GM18520 (cell line): ENCODE results near the gene DLK1.

Experiments
- ATAC-seq: cut with Tn5 transposase; IDR thresholded peaks from one replicate; pipeline ENCODE4 v1.9.1; 2021; ENCODE audit not compliant: unreplicated experiment

The DLK1 gene

DNA sequence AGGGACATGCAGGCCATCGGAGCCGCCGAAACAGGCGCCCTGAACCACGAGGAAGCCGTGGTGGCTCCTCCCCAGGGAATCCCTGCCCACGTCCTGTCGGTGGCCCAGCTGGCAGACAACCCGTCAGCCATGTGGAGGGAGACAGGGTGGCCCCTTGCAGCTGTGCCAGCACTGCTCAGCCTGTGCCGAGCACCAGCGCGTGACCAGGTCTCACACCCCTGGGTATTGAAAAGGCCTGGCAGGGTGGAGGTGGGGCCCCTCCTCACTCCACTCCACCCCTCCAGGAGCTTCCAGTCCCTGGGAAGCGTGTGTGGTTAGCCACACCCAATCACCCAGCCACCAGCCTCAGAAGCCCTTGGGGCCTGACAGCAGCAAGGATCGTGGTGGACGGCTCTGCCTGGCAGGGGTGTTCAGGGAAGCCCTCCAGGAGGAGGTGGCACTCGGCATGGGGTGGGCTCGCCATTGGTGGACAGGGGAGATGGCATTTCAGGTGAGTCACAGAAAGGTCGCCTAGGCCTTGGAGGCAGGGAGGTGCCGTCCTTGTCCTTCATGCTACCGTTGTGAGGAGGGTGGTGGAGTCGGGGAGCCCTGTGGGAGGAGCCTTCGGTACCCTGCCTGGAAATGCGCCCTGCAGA is 12.3 kb upstream of the DLK1 start:
- ATAC-seq, result no peak

DNA sequence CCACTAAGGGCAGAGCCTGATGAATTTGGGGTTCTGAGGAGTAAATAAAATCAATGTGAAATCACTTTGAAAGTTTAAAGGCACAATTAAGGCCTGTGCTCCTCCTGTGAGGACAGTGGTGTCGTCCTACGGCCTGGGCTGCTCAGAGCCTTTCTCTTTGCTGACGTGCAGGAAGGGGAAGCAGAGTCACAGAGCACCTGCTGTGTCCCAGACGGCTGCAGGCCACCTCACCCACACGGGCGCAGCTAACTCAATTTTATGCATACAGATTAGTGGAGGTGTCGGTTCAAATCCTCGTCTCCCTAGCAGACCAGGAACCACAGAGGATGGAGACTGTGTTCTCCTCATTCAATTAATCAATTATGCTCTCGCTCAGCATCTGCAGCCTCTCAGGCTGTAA is 11.4 kb upstream of the DLK1 start:
- no peak for ATAC-seq

DNA sequence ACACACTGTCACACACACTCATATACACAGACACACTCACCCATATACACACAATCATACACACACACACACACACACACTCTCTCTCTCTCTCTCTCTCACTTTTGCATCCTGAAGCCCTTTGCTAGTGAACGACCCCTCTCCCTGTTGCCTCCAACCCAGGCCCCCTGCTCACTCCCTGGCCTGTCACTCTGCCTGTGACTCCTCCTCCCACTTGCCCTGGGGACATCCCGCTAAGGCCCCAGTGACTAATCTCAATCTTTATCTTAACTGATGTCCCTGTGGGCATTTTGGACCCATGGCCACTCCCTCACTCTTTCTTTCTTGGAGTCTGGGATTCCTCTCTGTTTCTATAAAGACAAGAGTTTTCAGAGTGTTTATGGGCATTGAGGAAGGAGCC is 10.9 kb upstream of the DLK1 start:
- no peak for ATAC-seq

DNA sequence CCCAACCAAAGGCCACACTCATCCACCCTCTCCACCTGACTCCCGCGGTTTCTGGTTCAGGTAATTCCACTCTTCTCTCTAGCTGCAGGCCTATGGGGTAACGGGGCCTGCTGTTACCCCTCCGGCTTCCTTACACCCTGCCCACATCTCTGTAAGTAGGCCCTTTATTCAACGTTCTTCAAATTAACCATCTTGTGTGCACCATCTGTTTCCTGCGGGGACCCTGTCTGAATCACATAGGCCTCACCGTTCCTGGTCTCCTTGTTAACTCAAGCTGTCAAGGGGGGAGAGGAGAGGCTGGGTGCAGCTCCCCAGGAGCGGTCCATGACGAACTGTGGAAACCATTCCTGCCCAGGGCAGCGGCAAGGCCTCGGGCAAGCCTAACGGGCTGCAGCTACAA is 9.3 kb upstream of the DLK1 start:
- ATAC-seq, result no peak

DNA sequence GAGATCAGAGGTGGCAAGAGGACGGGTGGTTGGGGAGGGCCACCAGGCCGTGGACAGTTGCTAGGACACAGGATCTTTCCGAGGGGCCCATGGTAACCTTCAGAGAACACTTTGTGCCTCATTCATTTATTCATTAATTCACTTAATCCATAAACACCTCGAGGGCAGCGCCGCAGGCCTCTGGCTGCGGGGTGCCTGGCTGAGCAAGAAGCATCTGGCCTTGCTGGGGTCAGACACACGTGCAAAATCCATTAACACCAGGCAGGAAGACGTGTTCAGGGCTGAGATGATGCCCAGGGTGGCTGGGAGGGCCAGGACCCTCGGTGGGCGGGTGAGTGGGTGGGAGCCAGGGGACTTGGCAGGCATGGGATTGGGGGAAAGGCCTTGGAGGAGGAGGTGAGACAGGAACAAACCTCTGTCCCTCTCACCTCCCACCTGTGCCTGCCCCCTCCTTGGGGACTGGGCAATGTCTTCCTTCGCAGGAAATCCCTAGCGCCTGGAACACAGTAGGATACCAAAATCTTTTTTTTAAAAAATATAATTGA is 6.6 kb upstream of the DLK1 start:
- ATAC-seq, result no peak

DNA sequence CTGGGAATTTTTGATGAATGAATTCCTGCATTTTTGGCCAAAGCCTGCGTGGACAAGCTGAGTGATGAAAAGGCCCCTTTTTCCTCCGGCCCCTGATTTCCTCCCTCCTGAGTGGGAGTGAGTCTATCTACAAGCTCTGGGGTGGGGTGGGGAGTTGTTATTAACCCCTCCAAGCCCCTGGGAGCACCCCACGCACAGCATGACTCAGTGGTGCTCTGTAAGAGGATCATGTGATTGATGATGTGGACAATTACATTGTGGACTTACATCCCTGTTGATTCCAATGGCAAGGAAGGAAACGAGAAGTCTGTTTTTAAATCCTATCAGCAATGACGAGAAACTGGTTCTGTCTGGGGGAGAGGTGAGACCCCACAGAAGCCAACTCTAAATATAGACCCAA is 5.1 kb upstream of the DLK1 start:
- ATAC-seq, result no peak

DNA sequence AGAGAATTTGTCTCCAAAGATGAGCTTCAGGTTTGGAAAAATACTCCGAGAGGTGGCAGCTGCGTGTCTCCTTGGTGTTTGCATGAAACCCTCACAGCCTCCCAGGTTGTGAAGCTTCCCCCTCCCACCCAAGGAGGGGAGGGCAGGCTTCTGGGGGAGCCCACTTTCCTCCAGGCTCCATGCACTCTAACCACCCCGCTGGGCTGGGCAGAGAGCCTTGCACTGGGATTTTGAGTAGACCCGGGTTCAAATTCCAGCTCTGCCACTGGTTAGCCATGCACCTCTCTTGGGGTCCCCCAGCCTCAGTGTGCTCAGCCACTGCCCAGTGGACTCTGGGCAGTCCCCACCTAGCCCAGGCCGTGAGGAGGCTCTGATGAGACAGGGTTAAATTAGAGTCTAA is 4.3 kb upstream of the DLK1 start:
- no peak for ATAC-seq

DNA sequence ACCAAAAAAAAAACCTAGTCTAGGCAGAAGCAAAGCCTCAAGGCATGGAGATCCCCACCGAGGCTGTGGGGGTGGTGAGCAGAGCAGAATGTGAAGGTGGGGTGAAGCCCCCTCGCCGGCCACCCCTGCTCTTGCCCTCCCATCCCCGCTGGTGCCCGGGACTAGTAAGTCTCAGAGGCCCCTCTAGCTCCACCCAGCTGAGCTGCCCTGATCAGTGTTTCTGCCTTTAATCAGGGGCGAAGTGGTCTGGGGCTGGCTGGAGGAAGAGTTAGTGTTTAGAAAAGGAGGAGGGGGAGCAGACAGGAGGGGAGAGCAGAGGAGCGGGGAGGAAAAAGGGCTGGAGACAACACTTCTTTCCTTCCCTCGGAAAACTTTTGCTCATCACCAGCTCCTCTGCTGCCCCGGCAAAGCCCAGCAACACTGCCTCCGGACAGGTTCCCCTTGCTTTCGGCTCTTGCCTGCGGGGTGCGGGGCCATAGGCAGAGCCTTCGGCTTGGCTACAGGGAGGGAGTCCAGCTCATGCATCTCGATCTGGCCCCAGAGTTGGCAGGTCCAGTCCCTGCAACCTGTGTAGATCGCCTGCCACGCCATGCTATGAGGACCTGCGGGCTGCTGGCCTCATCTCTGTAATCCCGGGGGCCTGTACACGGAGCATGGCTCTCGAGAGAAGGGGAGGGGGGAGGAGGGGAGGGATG is 3.4 kb upstream of the DLK1 start:
- ATAC-seq, result no peak

DNA sequence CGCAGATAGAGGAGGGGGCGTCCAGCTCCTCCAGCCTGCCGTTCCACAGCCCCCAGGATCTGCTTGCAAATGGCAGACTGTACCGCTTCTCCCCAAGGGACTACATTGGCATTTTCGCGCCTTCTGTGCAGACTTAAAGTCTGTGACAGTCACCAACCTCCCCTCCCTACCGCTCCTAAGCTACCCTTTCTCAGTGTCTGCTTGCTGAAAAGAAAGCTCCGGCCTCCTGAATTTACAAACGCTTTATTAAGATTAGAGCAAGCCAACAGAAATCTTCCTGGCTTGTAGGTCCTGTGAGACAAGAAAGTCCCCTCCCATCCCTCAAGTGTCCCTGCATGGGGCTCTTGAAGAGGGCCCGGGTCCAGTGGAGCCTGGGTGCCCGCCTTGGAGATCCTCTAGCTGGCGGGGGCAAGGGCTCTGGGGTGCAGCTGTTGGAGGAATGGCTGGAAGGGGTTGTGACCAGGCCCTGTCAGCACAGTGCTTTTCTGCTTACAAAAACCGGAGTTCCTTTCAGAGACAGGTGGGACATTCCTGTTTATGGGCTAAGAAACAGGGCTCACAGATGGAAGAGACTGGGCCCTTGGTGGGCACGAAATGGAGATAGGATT is 2.8 kb upstream of the DLK1 start:
- no peak for ATAC-seq

DNA sequence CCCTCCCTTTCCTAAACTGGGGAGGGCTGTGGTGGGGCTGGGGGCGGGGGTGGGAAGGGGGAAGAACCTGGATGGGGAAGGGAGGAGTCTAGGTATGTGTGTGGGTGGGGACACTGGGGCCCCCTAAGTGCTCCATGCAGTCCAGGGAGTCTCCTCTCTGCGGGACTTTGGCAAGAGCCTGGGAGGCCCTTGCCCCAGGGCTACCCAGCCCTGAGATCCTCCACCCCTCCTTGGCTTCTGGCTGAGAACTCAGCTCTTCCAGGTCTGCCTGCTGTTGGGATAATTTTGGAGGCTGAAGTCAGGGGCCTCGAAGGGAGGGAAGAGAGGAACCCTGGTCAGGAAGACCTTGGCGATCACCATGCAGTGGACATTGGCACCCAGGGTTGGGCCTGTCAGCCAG is 2.2 kb upstream of the DLK1 start:
- no peak for ATAC-seq

DNA sequence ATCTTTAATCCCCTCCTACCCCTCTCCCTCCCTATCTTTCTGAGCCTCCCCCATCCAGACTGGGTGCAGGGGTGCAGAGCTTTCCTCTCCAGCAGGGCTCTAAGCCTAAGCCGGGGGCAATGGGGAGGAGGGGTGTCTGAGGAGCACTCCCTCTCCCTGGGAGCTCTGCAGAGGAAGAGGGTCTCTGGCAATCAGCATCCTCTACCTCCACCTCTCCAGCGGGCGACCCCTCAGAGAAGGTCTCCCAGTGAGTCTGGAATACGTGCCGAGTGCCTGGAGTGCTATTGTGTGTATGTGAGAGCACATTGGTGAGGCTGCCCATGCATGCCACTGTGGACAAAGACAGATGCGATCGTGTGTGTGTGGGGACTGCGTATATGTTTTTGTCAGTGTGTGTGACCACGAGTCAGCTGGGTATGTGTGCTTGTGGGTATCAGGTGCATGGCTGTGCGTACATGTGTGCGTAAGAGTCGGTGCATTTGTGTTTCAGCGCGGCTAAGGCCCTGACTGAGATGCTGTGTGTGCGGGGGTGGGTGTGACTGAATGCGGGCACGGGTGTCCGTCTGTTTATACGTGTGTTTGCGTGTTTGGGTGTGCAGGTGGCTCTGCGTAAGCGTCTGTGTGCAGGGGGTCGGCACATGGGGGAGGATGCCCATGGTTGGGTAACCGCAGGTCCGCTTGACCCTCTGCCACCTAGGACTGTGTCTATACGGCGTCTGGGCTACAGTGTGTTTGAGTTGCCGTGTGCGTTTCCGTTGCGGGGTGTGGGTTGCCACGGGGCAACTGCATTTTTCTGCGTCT is 905 bp upstream of the DLK1 start:
- no peak for ATAC-seq

DNA sequence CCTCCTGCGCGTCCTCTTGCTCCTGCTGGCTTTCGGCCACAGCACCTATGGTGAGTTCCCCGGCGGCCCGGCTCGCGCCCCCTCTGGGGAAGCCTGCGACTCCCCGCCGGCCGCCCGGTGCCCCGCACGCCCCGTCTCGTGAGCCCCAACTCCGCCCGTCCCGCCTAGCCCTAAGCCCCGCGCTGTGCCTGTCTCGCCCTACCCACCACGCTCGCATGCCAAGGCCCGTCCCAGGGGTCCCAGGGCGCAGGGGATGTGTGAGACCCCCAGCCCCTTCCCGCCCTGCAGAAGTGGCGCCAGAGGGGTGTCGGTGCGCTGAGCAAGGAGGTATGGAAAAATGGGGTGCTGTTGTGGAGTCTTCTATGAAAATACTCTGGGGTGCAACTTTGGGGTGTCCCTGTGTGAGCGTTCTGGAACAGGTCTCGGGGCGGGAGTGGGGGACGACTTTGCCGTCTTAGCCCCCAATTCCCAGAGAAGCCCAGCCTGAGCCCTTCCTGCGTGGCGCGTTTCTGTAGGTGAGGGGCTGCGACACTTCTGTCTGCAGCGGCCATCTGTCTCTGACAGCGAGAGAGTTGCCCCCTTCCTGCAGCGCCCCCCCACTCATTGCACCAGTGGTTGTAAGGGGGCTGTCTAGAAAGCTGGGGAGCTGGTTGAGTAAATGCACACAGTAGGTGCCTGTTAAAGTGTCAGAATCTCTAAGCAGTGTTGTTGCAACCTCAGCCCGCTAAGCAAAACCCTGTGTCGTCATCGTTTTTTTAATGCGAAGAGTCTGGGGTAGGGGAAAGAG is 587 bp downstream of the DLK1 start:
- ATAC-seq, result no peak

DNA sequence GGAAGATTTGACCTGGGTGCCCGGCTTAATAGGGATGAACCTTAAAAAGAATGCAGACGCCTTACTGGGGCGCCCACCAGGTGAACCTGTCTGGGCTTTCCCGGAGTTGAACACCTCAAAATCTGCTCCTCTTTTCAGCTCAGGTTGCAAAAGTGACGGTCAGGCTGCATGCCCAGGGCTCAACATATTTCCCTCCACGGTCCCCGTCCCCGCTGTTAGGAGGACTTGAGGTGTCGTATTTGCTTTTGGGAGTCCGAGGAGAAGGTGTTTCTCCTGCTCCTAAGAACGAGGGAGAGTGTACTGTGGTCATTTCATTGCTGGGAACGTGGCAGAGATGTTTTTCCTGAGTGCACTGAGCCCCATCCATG is 1.2 kb downstream of the DLK1 start:
- ATAC-seq, result no peak

DNA sequence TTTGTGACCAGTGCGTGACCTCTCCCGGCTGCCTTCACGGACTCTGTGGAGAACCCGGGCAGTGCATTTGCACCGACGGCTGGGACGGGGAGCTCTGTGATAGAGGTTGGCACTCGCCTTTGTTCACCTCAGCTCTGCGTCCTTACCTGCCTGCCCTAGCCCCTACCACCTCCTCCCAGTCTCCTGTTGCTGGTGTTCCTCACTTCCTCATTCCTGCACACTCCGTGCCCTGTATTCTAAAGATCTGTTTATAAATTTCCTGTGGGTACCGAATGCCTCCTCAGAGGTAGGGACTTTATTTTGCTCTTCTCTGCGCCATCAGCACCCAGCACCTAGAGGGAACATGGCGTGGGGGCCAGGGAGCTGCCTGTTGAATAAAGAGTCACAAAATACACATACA is 2.3 kb downstream of the DLK1 start:
- no peak for ATAC-seq

DNA sequence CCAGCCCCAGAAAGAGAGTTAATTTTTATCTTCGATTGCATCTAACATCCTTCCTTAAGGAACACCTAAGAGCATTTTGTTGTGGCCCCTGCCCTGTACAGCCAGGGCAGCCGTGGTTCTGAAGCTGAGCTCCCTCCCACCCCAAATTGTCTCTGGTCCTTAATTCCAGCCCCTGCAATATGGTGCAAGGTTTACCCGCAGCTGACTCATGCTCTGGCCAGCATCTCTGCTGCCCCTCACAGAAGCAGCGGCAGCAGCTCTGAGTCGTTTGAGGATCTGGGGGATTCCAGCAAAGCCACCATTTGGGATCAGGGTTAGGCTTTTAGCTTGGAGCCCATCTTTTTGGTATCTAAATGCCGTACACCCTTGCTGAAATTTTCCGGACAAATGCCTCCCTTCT is 3.3 kb downstream of the DLK1 start:
- ATAC-seq, result no peak

DNA sequence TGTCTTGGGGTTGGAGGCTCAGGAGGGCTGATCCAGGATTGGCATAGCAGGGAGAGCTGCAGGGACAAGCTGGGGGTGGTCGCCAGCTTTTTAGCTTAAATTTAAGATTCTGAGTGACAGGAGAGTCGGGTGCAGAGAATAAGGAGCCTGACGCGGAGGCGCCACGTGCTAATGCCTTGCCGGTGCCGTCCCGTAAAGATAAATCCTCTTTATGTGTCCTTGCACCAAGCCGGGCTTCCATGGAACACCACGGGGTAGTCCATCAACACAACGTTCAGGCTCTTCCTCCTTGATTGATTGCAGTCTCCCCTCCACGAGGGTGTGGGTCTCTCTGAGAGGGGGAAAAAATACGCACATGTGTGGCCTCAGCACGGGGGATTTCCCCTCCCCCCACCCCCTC is 3.9 kb downstream of the DLK1 start:
- ATAC-seq, result no peak

DNA sequence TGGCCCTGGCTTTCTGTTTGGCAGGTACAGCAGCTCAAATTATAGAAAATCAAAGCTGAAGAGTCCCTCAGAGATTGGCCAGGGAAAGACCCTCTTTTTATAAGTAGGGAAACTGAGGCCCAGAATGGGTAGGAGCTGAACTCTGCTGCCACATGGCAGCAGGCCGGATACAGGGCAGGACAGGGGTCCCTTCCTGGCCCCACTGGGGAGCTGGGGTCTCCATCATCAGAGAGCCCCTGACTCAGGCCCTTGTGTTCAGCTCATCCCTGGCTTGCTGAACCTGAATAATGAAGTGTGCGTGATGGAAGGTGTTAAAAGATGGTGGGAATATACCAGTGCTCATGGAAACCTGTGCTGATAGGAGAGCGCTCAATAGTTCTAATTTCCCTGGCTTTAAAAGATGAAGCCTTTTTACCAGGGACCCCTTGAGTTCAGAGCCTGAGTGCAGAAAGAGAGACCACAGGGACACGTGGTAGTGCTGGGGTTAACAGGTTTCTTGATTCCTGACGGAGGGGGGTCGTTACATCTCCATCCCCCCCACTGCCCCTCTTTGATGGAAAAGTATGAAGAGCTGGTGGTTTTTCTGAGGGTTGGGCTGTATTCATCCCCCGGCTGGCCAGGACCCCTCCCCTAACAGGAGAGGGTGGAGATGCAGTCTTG is 4.4 kb downstream of the DLK1 start:
- ATAC-seq, result no peak

DNA sequence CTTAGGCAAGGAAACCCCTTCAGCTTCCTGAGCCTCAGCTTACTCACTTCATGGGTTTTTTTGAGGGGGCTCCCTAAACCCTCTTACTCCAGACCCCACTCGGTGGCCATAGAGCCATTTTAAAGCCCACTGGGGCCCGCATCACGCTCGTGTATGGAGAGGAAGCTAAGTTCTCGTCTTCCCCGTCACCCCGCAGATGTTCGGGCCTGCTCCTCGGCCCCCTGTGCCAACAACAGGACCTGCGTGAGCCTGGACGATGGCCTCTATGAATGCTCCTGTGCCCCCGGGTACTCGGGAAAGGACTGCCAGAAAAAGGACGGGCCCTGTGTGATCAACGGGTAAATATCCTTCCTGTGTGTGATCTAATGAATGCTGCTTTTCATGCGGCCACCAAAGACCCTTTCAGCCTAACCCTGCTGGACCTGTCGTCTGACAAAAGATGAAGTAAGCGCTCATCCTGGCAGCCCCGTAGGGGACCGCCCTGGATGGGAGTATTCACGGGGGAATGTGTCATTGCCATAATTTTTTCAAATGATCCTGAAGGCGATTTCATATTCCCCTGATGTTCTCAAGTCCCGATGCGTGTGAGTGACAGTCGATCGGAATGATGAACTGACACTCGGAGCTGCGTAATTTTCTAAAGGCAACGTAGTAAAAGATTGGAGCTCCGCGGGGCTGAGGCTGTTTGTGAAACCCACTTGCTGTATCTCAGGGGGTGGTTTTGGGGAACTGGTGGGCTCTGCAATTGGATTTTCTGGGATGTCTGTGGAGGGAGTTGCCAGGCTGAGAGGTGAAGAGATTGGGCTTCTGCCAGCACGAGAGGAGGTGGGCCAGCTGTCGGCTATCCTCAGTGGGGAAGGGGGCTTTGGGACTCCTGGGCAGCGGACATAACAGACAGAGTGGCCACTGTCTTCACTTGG is 5.4 kb downstream of the DLK1 start:
- ATAC-seq, result no peak

DNA sequence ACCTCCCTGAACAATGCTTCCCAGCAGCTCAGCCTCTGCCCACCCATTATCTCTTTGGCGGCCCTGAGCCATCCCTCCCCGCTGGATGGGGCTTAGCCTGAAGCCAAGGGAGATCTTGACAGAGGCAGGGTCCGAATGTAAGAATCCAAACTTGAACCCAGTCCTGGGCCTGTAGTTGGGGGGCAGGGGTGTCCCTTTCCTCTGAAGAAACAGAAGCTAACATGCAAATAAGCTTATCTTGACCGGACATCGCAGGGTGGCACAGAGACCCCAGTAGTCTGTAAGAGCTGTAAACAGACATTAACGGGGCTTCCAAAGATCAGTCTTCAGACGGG is 6.0 kb downstream of the DLK1 start:
- ATAC-seq, result no peak
